Measurements from ENCODE around the gene FAM83F. TPM values are rescaled to one million over a fixed set of nuclear protein-coding genes. Genes with fewer than 3 reads are reported as not detected.

FAM83F gene
- total RNA-seq, 1 donor: not detected

DNA sequence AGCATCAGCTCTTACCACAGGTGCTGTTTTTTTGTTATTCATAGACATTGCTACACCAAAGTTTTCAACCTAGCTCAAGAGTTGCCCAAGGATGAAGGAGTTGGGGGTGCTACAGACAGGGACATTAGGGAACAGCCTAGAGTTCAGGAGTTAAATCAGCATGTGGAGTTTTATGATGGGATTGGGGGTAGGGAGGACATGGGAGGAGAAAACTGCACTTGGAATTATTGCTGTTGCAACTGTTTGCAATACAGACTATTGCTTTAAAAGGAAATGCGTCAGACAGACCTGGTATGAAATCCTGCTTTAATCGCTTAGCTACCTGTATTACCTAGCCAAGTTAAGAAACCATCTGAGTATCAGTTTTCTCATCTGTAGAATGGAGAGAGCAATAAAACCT lies 28.3 kb upstream of the FAM83F start:
- H3K36me3 ChIP-seq (ENCODE audit: insufficient read depth, low read length): no peaks in the 10 kb centered on the region
- no peak overlapping the region for H3K4me3 ChIP-seq (ENCODE audit: insufficient read depth, low read length)
- H3K4me2 ChIP-seq (ENCODE audit: insufficient read depth, low read length): peak overlapping the region; percentile 44
- TF ChIP-seq, protein P1, sequence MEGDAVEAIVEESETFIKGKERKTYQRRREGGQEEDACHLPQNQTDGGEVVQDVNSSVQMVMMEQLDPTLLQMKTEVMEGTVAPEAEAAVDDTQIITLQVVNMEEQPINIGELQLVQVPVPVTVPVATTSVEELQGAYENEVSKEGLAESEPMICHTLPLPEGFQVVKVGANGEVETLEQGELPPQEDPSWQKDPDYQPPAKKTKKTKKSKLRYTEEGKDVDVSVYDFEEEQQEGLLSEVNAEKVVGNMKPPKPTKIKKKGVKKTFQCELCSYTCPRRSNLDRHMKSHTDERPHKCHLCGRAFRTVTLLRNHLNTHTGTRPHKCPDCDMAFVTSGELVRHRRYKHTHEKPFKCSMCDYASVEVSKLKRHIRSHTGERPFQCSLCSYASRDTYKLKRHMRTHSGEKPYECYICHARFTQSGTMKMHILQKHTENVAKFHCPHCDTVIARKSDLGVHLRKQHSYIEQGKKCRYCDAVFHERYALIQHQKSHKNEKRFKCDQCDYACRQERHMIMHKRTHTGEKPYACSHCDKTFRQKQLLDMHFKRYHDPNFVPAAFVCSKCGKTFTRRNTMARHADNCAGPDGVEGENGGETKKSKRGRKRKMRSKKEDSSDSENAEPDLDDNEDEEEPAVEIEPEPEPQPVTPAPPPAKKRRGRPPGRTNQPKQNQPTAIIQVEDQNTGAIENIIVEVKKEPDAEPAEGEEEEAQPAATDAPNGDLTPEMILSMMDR (IDR thresholded peaks at IDR 0.05; ENCODE audit: extremely low read depth, low read depth, low read length): no peak
- no peaks in the 10 kb centered on the region for H4K20me1 ChIP-seq (ENCODE audit: insufficient read depth, low read length)
- no peak overlapping the region for H3K27ac ChIP-seq (ENCODE audit: low read depth, low read length)
- no peaks in the 10 kb centered on the region for H3K79me2 ChIP-seq (ENCODE audit: insufficient read depth, low read length)
- H2AFZ ChIP-seq (ENCODE audit: low read length): no peak overlapping the region
- peaks cover 5% of the 10 kb centered on the region for H3K27me3 ChIP-seq (ENCODE audit: insufficient read depth, low read length)
- peak; percentile 62 for DNase-seq (ENCODE audit: insufficient read length, low spot score, missing footprints)
- H3K4me1 ChIP-seq (ENCODE audit: insufficient read depth, low read length): peaks cover 18% of the 10 kb centered on the region
- no peaks in the 10 kb centered on the region for H3K9me3 ChIP-seq (ENCODE audit: low read depth, low read length)

DNA sequence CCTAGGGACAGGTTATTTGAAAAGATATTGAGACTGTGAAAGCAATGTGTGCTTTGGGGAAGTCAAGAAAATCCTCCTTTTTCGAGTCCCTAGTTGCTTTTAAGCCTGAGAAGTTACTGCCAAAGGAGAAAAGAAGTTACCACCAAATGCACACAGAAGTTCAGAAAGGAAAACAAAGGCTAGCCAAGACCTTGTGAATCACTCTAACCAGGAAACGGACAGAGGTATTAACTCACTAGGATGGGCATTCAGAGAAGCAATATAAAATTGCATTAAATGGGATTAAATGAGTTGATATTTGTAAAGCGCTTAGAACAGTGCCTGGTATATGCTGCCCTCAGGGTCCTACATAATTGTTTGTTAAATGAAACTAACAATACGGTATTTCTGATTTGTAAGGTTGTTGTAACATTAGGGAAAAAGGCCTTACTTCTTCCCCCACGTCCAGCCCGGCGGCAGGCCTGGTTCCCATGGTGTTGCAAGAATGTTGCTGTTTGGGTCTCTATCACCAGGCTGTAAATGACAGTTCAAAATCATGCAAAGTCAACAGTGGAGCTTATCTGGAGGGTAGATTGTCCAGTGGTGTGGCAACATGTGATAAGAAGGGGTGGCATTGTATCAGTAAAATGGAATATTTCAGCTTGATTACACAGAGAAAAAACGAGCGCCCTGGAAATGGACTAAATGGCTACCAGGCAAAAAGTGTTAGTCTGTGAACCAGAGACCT lies 27.5 kb upstream of the FAM83F start:
- Histone ChIP-seq H4K20me1 (ENCODE audit: insufficient read depth, low read length) (no peaks in the 10 kb centered on the region), H3K27ac (ENCODE audit: low read depth, low read length) (no peak overlapping the region), H3K79me2 (ENCODE audit: insufficient read depth, low read length) (no peaks in the 10 kb centered on the region), H3K4me2 (ENCODE audit: insufficient read depth, low read length) (peak overlapping the region; percentile 44), H2AFZ (ENCODE audit: low read length) (no peak overlapping the region), H3K36me3 (ENCODE audit: insufficient read depth, low read length) (no peaks in the 10 kb centered on the region), H3K27me3 (ENCODE audit: insufficient read depth, low read length) (peaks cover 10% of the 10 kb centered on the region), H3K9me3 (ENCODE audit: low read depth, low read length) (no peaks in the 10 kb centered on the region), H3K4me1 (ENCODE audit: insufficient read depth, low read length) (peaks cover 12% of the 10 kb centered on the region), H3K4me3 (ENCODE audit: insufficient read depth, low read length) (no peak overlapping the region)
- DNase-seq (ENCODE audit: insufficient read length, low spot score, missing footprints): peak; percentile 93
- TF ChIP-seq, protein P1 (IDR thresholded peaks at IDR 0.05; ENCODE audit: extremely low read depth, low read depth, low read length): no peak

DNA sequence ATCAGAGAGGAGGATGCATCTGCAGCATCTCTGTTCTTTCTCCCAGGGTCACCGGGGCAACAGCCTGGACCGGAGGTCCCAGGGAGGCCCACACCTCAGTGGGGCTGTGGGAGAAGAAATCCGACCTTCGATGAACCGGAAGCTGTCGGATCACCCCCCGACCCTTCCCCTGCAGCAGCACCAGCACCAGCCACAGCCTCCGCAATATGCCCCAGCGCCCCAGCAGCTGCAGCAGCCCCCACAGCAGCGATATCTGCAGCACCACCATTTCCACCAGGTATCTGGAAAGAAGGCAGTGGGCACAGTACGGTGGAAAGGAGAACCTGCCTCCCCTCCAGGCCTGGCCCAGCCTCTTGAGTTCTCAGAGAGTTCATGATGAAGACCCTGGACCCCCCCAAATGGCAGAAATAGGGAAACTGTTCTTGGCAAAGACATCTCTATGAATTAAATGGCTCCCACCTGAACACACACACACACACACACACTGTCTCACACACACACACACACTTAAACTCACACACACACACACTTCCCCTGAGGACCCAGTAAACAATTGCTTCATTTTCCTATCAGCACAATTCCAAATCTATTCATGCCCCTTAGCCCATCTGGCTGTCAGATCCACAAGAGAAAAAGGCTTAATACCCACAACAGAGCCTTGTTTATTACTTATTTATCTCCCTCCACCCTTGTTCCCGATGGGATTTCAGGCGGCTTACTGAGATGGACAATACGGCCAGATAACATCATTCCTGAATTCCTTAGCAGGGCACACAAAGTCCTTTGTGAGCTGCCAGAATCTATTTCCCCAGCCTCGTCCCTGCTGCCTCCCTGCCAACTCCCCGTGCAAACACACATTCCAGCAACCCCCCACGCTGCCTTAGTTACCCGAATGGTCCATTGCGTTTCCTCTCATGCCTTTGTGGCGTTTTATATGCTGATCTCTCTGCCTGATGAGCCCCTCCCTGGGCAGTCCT lies 26.5 kb upstream of the FAM83F start:
- Histone ChIP-seq H4K20me1 (ENCODE audit: insufficient read depth, low read length) (no peaks in the 10 kb centered on the region), H3K27ac (ENCODE audit: low read depth, low read length) (no peak overlapping the region), H3K79me2 (ENCODE audit: insufficient read depth, low read length) (no peaks in the 10 kb centered on the region), H2AFZ (ENCODE audit: low read length) (no peak overlapping the region), H3K4me3 (ENCODE audit: insufficient read depth, low read length) (no peak overlapping the region), H3K4me1 (ENCODE audit: insufficient read depth, low read length) (peaks cover 12% of the 10 kb centered on the region), H3K9me3 (ENCODE audit: low read depth, low read length) (no peaks in the 10 kb centered on the region), H3K27me3 (ENCODE audit: insufficient read depth, low read length) (peaks cover 17% of the 10 kb centered on the region), H3K36me3 (ENCODE audit: insufficient read depth, low read length) (no peaks in the 10 kb centered on the region), H3K4me2 (ENCODE audit: insufficient read depth, low read length) (no peak overlapping the region)
- no peak for DNase-seq (ENCODE audit: insufficient read length, low spot score, missing footprints)
- TF ChIP-seq, protein P1 (IDR thresholded peaks at IDR 0.05; ENCODE audit: extremely low read depth, low read depth, low read length): no peak

DNA sequence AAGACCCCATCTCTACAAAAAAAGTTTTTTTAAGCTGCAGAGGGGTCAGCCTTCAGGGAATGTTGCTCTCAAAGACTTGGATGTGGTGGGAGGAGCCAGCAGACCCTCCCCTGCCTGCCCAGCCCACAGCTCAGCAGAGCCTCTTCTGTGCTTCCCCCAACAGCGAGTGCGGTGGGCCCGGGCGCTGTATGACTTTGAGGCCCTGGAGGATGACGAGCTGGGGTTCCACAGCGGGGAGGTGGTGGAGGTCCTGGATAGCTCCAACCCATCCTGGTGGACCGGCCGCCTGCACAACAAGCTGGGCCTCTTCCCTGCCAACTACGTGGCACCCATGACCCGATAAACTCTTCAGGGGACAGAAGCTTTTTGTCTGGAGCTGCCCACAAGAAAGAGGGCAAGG lies 24.0 kb upstream of the FAM83F start:
- H3K27ac ChIP-seq (ENCODE audit: low read depth, low read length): no peak overlapping the region

More for the DNA sequence above, 24.0 kb upstream of the FAM83F start:
- Histone ChIP-seq H3K4me1 (ENCODE audit: insufficient read depth, low read length) (peaks cover 12% of the 10 kb centered on the region), H3K27me3 (ENCODE audit: insufficient read depth, low read length) (peaks cover 37% of the 10 kb centered on the region), H3K4me2 (ENCODE audit: insufficient read depth, low read length) (no peak overlapping the region), H3K36me3 (ENCODE audit: insufficient read depth, low read length) (no peaks in the 10 kb centered on the region), H3K9me3 (ENCODE audit: low read depth, low read length) (no peaks in the 10 kb centered on the region), H2AFZ (ENCODE audit: low read length) (no peak overlapping the region), H3K79me2 (ENCODE audit: insufficient read depth, low read length) (no peaks in the 10 kb centered on the region), H3K4me3 (ENCODE audit: insufficient read depth, low read length) (no peak overlapping the region), H4K20me1 (ENCODE audit: insufficient read depth, low read length) (no peaks in the 10 kb centered on the region)
- no peak for DNase-seq (ENCODE audit: insufficient read length, low spot score, missing footprints)
- TF ChIP-seq, protein P1 (IDR thresholded peaks at IDR 0.05; ENCODE audit: extremely low read depth, low read depth, low read length): no peak

Data from osteoblast (primary cell).